Testis (tissue), 3 donors: Measurements from ENCODE around the gene OR52N4. TPM values are rescaled to one million over a fixed set of nuclear protein-coding genes. Genes with fewer than 3 reads are reported as not detected.

ENCODE experiments used
- polyA plus RNA-seq: library from polyadenylated mRNA; stranded (reverse); fragments of 350-450 nt; fragmentation: Illumina TruSeq; extraction: RNeasy Lipid Tissue Mini Kit (QIAGEN cat#74804); gene quantifications from one replicate; pipeline ENCODE4 v1.2.3, GENCODE V29; 2014; ENCODE audit warnings: low read depth, low replicate concordance; ENCODE audit not compliant: insufficient read depth
- total RNA-seq, 2 donors: library from RNA; depleted of rRNA; stranded (reverse); fragments of >200 nt; gene quantifications; one replicate each; pipeline ENCODE4 v1.2.3, GENCODE V29; 2016

OR52N4 gene
- total and polyA plus RNA-seq, 3 donors from 2014 or later, result 0.44 to 1.1 TPM; not detected in 1

Other genes starting within 250 kb of the OR52N4 start
- gene UBQLN3, start 244.3 kb upstream of the OR52N4 start, total RNA-seq, result 100 to 1,000 TPM; 105 to 283 TPM
- gene UBQLN3, start 244.3 kb upstream of the OR52N4 start, polyA plus RNA-seq, result 336 TPM
- gene UBQLNL, start 237.5 kb upstream of the OR52N4 start, total RNA-seq, result 10 to 100 TPM in 1 of 2 donors, 1 to 10 TPM in 1; 8.8 to 38.7 TPM
- gene UBQLNL, start 237.5 kb upstream of the OR52N4 start, polyA plus RNA-seq, result 42.8 TPM
- 1 to 10 TPM; 1.4 to 1.9 TPM for gene OR52H1, start 205.7 kb upstream of the OR52N4 start, total RNA-seq
- gene OR52H1, start 205.7 kb upstream of the OR52N4 start, polyA plus RNA-seq, result not detected
- gene OR52B6, start 173.4 kb upstream of the OR52N4 start, total RNA-seq, result not detected
- gene OR52B6, start 173.4 kb upstream of the OR52N4 start, polyA plus RNA-seq, result not detected
- 10 to 100 TPM in 1 of 2 donors, 1 to 10 TPM in 1; 9.1 to 10.6 TPM for gene TRIM6, start 157.6 kb upstream of the OR52N4 start, total RNA-seq
- 20.9 TPM for gene TRIM6, start 157.6 kb upstream of the OR52N4 start, polyA plus RNA-seq
- 1 to 10 TPM; 6.5 to 7.6 TPM for gene TRIM34, start 129.2 kb upstream of the OR52N4 start, total RNA-seq
- gene TRIM34, start 129.2 kb upstream of the OR52N4 start, polyA plus RNA-seq, result 6.5 TPM
- 10 to 100 TPM; 10.8 to 16.2 TPM for gene TRIM5, start 69.2 kb upstream of the OR52N4 start, total RNA-seq
- gene TRIM5, start 69.2 kb upstream of the OR52N4 start, polyA plus RNA-seq, result 8.8 TPM
- gene TRIM22, start 64.5 kb upstream of the OR52N4 start, total RNA-seq, result 10 to 100 TPM; 25.0 to 30.3 TPM
- gene TRIM22, start 64.5 kb upstream of the OR52N4 start, polyA plus RNA-seq, result 25.0 TPM
- gene OR56B1, start 17.8 kb upstream of the OR52N4 start, total RNA-seq, result under 1 TPM; 0.16 to 0.25 TPM
- not detected for gene OR56B1, start 17.8 kb upstream of the OR52N4 start, polyA plus RNA-seq
- 1 to 10 TPM; 2.0 to 2.5 TPM for gene OR52N5, start 29.1 kb downstream of the OR52N4 start, total RNA-seq
- gene OR52N5, start 29.1 kb downstream of the OR52N4 start, polyA plus RNA-seq, result not detected
- 1 to 10 TPM; 1.6 to 1.7 TPM for gene OR52N1, start 37.0 kb downstream of the OR52N4 start, total RNA-seq
- not detected for gene OR52N1, start 37.0 kb downstream of the OR52N4 start, polyA plus RNA-seq
- gene OR52N2, start 54.7 kb downstream of the OR52N4 start, total RNA-seq, result not detected
- 0.44 TPM for gene OR52N2, start 54.7 kb downstream of the OR52N4 start, polyA plus RNA-seq
- gene OR52E6, start 87.7 kb downstream of the OR52N4 start, total RNA-seq, result 1 to 10 TPM; 1.2 to 1.4 TPM
- not detected for gene OR52E6, start 87.7 kb downstream of the OR52N4 start, polyA plus RNA-seq
- gene OR52E8, start 103.4 kb downstream of the OR52N4 start, total RNA-seq, result 1 to 10 TPM; 3.0 to 4.6 TPM
- not detected for gene OR52E8, start 103.4 kb downstream of the OR52N4 start, polyA plus RNA-seq
- gene OR52E4, start 126.4 kb downstream of the OR52N4 start, total RNA-seq, result not detected
- gene OR52E4, start 126.4 kb downstream of the OR52N4 start, polyA plus RNA-seq, result not detected
- not detected for gene OR52E5, start 139.0 kb downstream of the OR52N4 start, total RNA-seq
- not detected for gene OR52E5, start 139.0 kb downstream of the OR52N4 start, polyA plus RNA-seq
- gene OR56A3, start 188.0 kb downstream of the OR52N4 start, total RNA-seq, result 1 to 10 TPM in 1 of 2 donors, under 1 TPM in 1; 0.87 to 1.0 TPM
- 0.90 TPM for gene OR56A3, start 188.0 kb downstream of the OR52N4 start, polyA plus RNA-seq
- gene OR56A5, start 214.3 kb downstream of the OR52N4 start, total RNA-seq, result not detected
- gene OR56A5, start 214.3 kb downstream of the OR52N4 start, polyA plus RNA-seq, result not detected
- under 1 TPM in 1 of 2 donors, not detected in 1; 0.79 TPM for gene OR52L1, start 232.7 kb downstream of the OR52N4 start, total RNA-seq
- not detected for gene OR52L1, start 232.7 kb downstream of the OR52N4 start, polyA plus RNA-seq